ENCODE measurements around the gene ELOF1. TPM values are rescaled to one million over a fixed set of nuclear protein-coding genes. Genes with fewer than 3 reads are reported as not detected.
"Not testable (repeated sequence)": the region's sequence is repeated elsewhere in the genome, so short reads cannot be mapped to it uniquely, and the experiment has no call there.

ELOF1 gene
- total RNA-seq, 6 experiments from 2014 or later: 72.3 to 85.5 (median 78.7) TPM

DNA sequence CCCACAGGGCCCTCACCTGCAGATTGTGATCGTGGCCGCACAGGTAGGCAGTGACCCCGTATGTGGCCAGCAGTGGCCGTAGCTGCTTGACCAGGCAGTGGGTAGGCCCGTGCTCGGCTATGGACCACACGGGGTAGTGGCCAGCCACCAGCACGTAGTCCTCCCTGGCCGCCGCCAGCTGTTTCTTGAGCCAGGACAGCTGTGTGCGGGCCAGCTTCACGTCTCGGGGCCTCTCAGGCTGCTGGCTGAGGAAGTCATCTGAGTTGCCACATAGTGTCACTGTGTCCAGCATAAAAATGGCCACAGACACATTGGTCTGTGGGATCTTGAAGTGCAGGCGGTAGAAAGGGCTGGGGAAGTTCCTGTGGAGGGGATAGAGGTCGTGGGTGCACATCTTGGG lies 17.2 kb upstream of the ELOF1 start:
- Mint-ChIP-seq H3K27me3 (ENCODE audit: insufficient read depth) (peaks cover 6% of the 10 kb centered on the region), H3K4me1 (ENCODE audit: low read depth) (peaks cover 5% of the 10 kb centered on the region), H3K36me3 (ENCODE audit: low read depth) (no peaks in the 10 kb centered on the region), H3K27ac (no peak overlapping the region), H3K9me3 (no peaks in the 10 kb centered on the region), H3K4me3 (no peak overlapping the region)
- TF ChIP-seq, protein P1, sequence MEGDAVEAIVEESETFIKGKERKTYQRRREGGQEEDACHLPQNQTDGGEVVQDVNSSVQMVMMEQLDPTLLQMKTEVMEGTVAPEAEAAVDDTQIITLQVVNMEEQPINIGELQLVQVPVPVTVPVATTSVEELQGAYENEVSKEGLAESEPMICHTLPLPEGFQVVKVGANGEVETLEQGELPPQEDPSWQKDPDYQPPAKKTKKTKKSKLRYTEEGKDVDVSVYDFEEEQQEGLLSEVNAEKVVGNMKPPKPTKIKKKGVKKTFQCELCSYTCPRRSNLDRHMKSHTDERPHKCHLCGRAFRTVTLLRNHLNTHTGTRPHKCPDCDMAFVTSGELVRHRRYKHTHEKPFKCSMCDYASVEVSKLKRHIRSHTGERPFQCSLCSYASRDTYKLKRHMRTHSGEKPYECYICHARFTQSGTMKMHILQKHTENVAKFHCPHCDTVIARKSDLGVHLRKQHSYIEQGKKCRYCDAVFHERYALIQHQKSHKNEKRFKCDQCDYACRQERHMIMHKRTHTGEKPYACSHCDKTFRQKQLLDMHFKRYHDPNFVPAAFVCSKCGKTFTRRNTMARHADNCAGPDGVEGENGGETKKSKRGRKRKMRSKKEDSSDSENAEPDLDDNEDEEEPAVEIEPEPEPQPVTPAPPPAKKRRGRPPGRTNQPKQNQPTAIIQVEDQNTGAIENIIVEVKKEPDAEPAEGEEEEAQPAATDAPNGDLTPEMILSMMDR (IDR thresholded peaks at IDR 0.05): no peak
- DNase-seq: no peak

DNA sequence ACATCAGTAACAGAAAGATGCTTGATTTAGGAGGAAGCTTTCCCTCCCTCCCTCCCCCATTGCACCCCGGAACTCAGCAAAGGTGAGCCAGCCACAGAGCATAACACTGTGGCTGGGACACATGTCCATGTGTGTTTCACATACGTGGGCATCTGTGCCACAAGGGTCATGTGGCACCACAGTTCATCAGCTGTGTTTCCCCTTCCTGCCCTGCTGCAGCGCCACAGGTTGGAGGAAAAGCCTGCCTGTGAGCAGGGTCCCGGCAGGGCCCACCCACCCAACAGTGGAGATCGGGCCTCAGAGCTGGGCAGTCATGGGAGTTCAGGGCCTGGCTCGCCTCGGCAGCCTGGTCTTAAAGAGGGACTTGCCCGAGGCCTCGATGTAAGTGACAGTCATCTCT lies 15.7 kb upstream of the ELOF1 start:
- Mint-ChIP-seq H3K4me1 (ENCODE audit: low read depth) (no peaks in the 10 kb centered on the region), H3K4me3 (no peak overlapping the region), H3K27me3 (ENCODE audit: insufficient read depth) (peaks cover 3% of the 10 kb centered on the region), H3K9me3 (no peaks in the 10 kb centered on the region), H3K27ac (no peak overlapping the region), H3K36me3 (ENCODE audit: low read depth) (no peaks in the 10 kb centered on the region)
- TF ChIP-seq, protein P1 (IDR thresholded peaks at IDR 0.05): no peak
- no peak for DNase-seq

DNA sequence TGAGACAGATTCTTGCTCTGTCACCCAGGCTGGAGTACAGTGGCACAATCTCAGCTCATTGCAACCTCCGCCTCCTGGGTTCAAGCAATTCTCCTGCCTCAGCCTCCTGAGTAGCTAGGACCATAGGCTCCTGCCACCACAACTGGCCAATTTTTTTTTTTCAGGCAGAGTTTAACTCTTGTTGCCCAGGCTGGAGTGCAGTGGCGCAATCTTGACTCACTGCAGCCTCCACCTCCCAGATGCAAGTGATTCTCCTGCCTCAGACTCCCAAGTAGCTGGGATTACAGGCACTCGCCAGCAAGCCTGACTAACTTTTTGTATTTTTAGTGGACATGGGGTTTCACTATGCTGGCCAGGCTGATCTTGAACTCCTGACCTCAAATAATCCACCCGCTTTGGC lies 14.7 kb upstream of the ELOF1 start:
- not testable (repeated sequence) for H3K4me3 Mint-ChIP-seq; H3K4me1 Mint-ChIP-seq (ENCODE audit: low read depth); H3K36me3 Mint-ChIP-seq (ENCODE audit: low read depth); DNase-seq; H3K27me3 Mint-ChIP-seq (ENCODE audit: insufficient read depth); H3K27ac Mint-ChIP-seq; H3K9me3 Mint-ChIP-seq

DNA sequence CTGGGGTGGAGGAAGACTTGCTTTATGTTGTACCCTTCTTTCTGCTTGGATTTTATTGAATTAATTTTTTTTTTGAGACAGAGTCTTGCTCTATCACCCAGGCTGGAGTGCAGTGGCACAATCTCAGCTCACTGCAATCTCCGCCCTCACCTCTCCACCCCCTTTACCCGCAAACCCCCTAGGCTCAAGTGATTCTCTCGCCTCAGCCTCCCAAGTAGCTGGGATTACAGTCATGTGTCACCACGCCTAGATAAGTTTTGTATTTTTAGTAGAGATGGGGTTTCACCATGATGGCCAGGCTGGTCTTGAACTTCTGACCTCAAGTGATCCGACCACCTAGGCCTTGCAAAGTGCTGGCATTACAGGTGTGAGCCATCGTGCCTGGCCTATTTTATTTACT lies 14.3 kb upstream of the ELOF1 start:
- not testable (repeated sequence) for H3K4me1 Mint-ChIP-seq (ENCODE audit: low read depth); H3K9me3 Mint-ChIP-seq; DNase-seq; H3K27me3 Mint-ChIP-seq (ENCODE audit: insufficient read depth); H3K4me3 Mint-ChIP-seq; H3K36me3 Mint-ChIP-seq (ENCODE audit: low read depth); H3K27ac Mint-ChIP-seq

DNA sequence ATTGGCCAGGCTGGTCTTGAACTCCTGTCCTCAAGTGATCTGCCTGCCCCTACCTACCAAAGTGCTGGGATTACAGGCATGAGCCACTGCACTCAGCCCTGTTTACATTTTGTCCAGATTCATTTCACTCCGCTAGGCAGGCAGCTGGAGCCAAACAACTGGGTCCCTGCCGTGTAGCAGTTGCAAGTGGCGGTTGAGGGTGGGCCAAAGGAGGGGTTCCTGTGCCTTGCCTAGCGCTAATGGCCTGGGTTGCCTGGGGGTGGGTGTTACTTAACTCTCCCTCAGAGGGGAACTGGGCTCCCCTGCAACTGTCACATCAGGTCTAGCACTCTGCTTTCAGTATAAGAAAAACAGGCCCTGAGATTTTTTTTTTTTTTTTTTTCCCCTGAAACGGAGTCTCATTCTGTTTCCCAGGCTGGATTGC lies 11.0 kb upstream of the ELOF1 start:
- H3K27ac Mint-ChIP-seq: no peak overlapping the region
- H3K36me3 Mint-ChIP-seq (ENCODE audit: low read depth): no peaks in the 10 kb centered on the region
- no peaks in the 10 kb centered on the region for H3K9me3 Mint-ChIP-seq
- peaks cover 7% of the 10 kb centered on the region for H3K4me1 Mint-ChIP-seq (ENCODE audit: low read depth)
- H3K27me3 Mint-ChIP-seq (ENCODE audit: insufficient read depth): peaks cover 6% of the 10 kb centered on the region
- H3K4me3 Mint-ChIP-seq: no peak overlapping the region
- no peak for DNase-seq
- TF ChIP-seq, protein P1 (IDR thresholded peaks at IDR 0.05): no peak

DNA sequence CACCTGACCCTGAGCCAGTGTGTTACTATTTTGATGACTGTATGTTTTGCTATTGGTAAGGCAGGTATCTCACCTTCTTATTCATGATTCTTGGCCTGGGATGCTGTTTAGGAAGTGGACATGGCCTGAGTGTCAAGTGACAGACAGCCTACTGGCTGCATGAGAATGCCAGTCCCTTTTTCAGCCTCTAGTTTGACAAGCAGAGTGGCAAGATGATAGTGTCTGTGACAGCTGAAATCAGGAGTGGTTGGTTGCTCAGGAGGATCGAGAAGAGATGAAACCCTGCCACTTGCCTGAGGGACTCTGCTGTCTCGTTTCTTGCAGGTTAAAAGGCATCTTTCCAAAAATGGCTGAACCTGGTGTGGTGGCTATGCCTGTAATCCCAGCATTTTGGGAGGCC lies 7.1 kb upstream of the ELOF1 start:
- Mint-ChIP-seq H3K27ac (no peak overlapping the region), H3K4me1 (ENCODE audit: low read depth) (peaks cover 7% of the 10 kb centered on the region), H3K27me3 (ENCODE audit: insufficient read depth) (peaks cover 4% of the 10 kb centered on the region), H3K36me3 (ENCODE audit: low read depth) (no peaks in the 10 kb centered on the region), H3K9me3 (no peaks in the 10 kb centered on the region), H3K4me3 (no peak overlapping the region)
- TF ChIP-seq, protein P1 (IDR thresholded peaks at IDR 0.05): no peak
- no peak for DNase-seq

DNA sequence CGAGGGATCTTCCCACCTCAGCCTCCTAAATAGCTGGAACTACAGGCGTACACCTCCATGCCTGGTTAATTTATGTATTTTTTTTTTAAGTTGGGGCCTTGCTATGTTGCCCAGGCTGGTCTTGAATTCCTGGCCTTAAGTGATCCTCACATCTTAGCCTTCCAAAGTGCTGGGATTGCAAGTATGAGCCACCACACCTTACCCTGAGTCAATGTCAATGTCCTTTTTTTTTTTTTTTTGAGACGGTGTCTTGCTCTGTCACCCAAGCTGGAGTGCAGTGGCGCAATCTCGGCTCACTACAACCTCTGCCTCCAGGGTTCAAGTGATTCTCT lies 6.6 kb upstream of the ELOF1 start:
- H3K27me3 Mint-ChIP-seq (ENCODE audit: insufficient read depth); H3K4me3 Mint-ChIP-seq; DNase-seq; H3K9me3 Mint-ChIP-seq; H3K36me3 Mint-ChIP-seq (ENCODE audit: low read depth); H3K27ac Mint-ChIP-seq: not testable (repeated sequence)
- H3K4me1 Mint-ChIP-seq (ENCODE audit: low read depth): peaks cover 10% of the 10 kb centered on the region

DNA sequence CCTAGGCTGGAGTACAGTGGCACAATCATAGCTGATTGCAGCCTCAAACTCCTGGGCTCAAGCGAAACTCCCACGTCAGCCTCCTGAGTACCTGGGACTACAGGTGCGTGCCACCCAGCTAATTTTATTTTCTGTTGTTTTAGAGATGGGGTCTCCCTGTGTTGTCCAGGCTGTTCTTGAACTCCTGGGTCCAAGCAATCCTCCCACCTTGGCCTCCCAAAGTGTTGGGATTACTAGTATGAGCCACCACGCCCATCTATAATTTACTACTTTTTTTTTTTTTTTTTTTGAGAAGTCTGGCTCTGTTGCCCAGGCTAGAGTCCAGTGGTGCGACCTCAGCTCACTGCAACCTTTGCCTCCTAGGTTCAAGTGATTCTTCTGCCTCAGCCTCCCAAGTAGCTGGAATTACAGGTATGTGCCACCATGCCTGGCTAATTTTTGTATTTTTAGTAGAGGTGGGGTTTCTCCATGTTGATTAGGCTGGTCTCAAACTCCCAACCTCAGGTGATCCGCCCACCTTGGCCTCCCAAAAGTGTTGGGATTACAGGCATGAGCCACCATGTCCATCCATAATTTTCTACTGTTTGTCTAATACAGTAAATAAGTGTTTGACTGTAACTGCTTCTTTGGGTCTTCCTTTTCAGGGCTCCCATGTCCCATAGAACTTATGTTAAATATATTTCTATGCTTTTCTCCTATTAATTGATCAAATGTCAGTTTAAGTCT lies 5.2 kb upstream of the ELOF1 start:
- H3K27ac Mint-ChIP-seq; H3K9me3 Mint-ChIP-seq; DNase-seq; H3K36me3 Mint-ChIP-seq (ENCODE audit: low read depth); H3K27me3 Mint-ChIP-seq (ENCODE audit: insufficient read depth); H3K4me3 Mint-ChIP-seq: not testable (repeated sequence)
- H3K4me1 Mint-ChIP-seq (ENCODE audit: low read depth): peaks cover 19% of the 10 kb centered on the region
